CD14-positive monocyte (primary cell): ENCODE data around the gene ABHD3. TPM values are rescaled to one million over a fixed set of nuclear protein-coding genes. Genes with fewer than 3 reads are reported as not detected.
A peak's percentile ranks its signal among the peaks of the same experiment; 100 is the strongest.
"Not testable (repeated sequence)": the region's sequence is repeated elsewhere in the genome, so short reads cannot be mapped to it uniquely, and the experiment has no call there.

Experiments used
- DNase-seq, 3 donors: peaks; one replicate each; pipeline ENCODE4 v3.0.0-alpha.2; 2011 to 2022
- H2AFZ ChIP-seq: 2 replicates; pipeline ENCODE4 v1.6.0; 2012; ENCODE audit warnings: mild to moderate bottlenecking, low read depth, low read length, inconsistent platforms; ENCODE audit not compliant: insufficient read depth, poor library complexity, severe bottlenecking
- H3K27ac ChIP-seq, 2 donors: 1 replicate in 1 of 2; 2 replicates in 1 of 2; pipeline ENCODE4 v1.5.1; 2012 to 2013; ENCODE audit warnings: low read length in 2 of 2, control low read depth in 1 of 2, inconsistent platforms in 1 of 2, low read depth in 1 of 2, mild to moderate bottlenecking in 1 of 2
- H3K27me3 ChIP-seq, 2 donors: one replicate each; pipeline versions ENCODE4 v1.6.0 to v1.6.1; 2011 to 2013; ENCODE audit warnings: low read length in 2 of 2; ENCODE audit not compliant: control insufficient read depth in 2 of 2, insufficient read depth in 2 of 2
- H3K36me3 ChIP-seq, 2 donors: replicated peaks in 1 of 2; 1 replicate in 1 of 2; 2 replicates in 1 of 2; pipeline versions ENCODE4 v1.5.1 to v1.6.1; 2012 to 2013; ENCODE audit warnings: low read length in 2 of 2, control low read depth in 1 of 2, inconsistent platforms in 1 of 2, mild to moderate bottlenecking in 1 of 2; ENCODE audit not compliant: insufficient read depth in 2 of 2, control insufficient read depth in 1 of 2
- H3K4me1 ChIP-seq, 2 donors: 1 replicate in 1 of 2; 2 replicates in 1 of 2; pipeline versions ENCODE4 v1.5.1 to v1.6.1; 2012 to 2013; ENCODE audit warnings: low read length in 2 of 2, control low read depth in 1 of 2, inconsistent platforms in 1 of 2, mild to moderate bottlenecking in 1 of 2, moderate library complexity in 1 of 2; ENCODE audit not compliant: insufficient read depth in 2 of 2, control insufficient read depth in 1 of 2
- H3K4me2 ChIP-seq: replicated peaks from 2 replicates; pipeline ENCODE3; 2012; ENCODE audit warnings: low read length, moderate library complexity, mild to moderate bottlenecking; ENCODE audit not compliant: poor library complexity, severe bottlenecking; ENCODE audit errors: extremely low read depth
- H3K4me3 ChIP-seq, 3 experiments: fragments of 200-600 bp in 1 of 3; sonication (generic) in 1 of 3; replicated peaks in 1 of 3; 1 replicate in 2 of 3; 2 replicates in 1 of 3; pipeline ENCODE4 v1.5.1; 2011 to 2013; ENCODE audit warnings: low read length in 3 of 3, mild to moderate bottlenecking in 3 of 3, control low read depth in 2 of 3, low read depth in 2 of 3, inconsistent platforms in 1 of 3, moderate library complexity in 1 of 3
- H3K79me2 ChIP-seq: 2 replicates; pipeline ENCODE4 v1.6.0; 2012; ENCODE audit warnings: mild to moderate bottlenecking, control low read depth, inconsistent platforms, low read length, moderate library complexity; ENCODE audit not compliant: insufficient read depth
- H3K9ac ChIP-seq: 2 replicates; pipeline ENCODE4 v1.6.0; 2017; ENCODE audit warnings: low read length, mild to moderate bottlenecking; ENCODE audit not compliant: insufficient read depth, poor library complexity, severe bottlenecking
- H3K9me3 ChIP-seq, 2 donors: replicated peaks in 1 of 2; 1 replicate in 1 of 2; 2 replicates in 1 of 2; pipeline versions ENCODE4 v1.5.1 to v1.6.1; 2012 to 2013; ENCODE audit warnings: low read length in 2 of 2, control low read depth in 1 of 2; ENCODE audit not compliant: control insufficient read depth in 1 of 2, insufficient read depth in 1 of 2
- H4K20me1 ChIP-seq: 2 replicates; pipeline ENCODE4 v1.6.0; 2012; ENCODE audit warnings: mild to moderate bottlenecking, low read length, control low read depth, moderate library complexity; ENCODE audit not compliant: insufficient read depth
- H3K27ac Mint-ChIP-seq, 7 donors: one replicate each; pipeline ENCODE4 v1.8.0; 2020; ENCODE audit warnings: mild to moderate bottlenecking in 7 of 7, mixed read lengths in 7 of 7, moderate library complexity in 6 of 7, inconsistent platforms in 2 of 7
- H3K27me3 Mint-ChIP-seq, 3 donors: one replicate each; pipeline ENCODE4 v1.8.0; 2021 to 2022; ENCODE audit warnings: low read depth in 3 of 3, mild to moderate bottlenecking in 3 of 3, mixed read lengths in 3 of 3, moderate library complexity in 3 of 3, inconsistent platforms in 1 of 3
- H3K36me3 Mint-ChIP-seq, 2 donors: one replicate each; pipeline ENCODE4 v1.8.0; 2020; ENCODE audit warnings: mixed read lengths in 2 of 2, inconsistent platforms in 1 of 2, mild to moderate bottlenecking in 1 of 2
- H3K4me1 Mint-ChIP-seq: one replicate; pipeline ENCODE4 v1.8.0; 2020; ENCODE audit warnings: mild to moderate bottlenecking, mixed read lengths
- H3K4me3 Mint-ChIP-seq, 2 donors: one replicate each; pipeline ENCODE4 v1.8.0; 2020; ENCODE audit warnings: mild to moderate bottlenecking in 2 of 2, mixed read lengths in 2 of 2, moderate library complexity in 1 of 2
- H3K9me3 Mint-ChIP-seq, 7 donors: one replicate each; pipeline ENCODE4 v1.8.0; 2020 to 2022; ENCODE audit warnings: mixed read lengths in 7 of 7, mild to moderate bottlenecking in 6 of 7, moderate library complexity in 6 of 7, inconsistent platforms in 2 of 7
- CTCF ChIP-seq: fragments of 200-600 bp; IDR thresholded peaks from one replicate; pipeline ENCODE4 v1.8.0; 2022; ENCODE audit warnings: antibody characterized with exemption, mild to moderate bottlenecking
- WGBS: methylation state at CpG from one replicate; pipeline ENCODE4 v1.1.5; 2013; ENCODE audit warnings: missing lambda C conversion rate; ENCODE audit not compliant: insufficient coverage; 5-methylcytosine and 5-hydroxymethylcytosine counted together
- intact Hi-C, 2 donors: fragments of 100-400 bp; cut with micrococcal nuclease; formaldehyde crosslinking; loops; one replicate each; pipeline versions ENCODE4 v1.15.0 to v1.15.1; 2023
- polyA plus RNA-seq, 3 donors: library from polyadenylated mRNA; depleted of rRNA in 1 of 3; unstranded in 2 of 3; stranded (reverse) in 1 of 3; fragments of 300-500 nt in 2 of 3; fragments of >200 nt in 1 of 3; fragmentation: Illumina TruSeq in 2 of 3; gene quantifications; 1 replicate in 2 of 3; 2 replicates in 1 of 3; pipeline ENCODE4 v1.2.3, GENCODE V29; 2012 to 2021

The ABHD3 gene
- polyA plus RNA-seq, 3 donors: 24.6 to 63.6 (median 42.0) TPM

DNA sequence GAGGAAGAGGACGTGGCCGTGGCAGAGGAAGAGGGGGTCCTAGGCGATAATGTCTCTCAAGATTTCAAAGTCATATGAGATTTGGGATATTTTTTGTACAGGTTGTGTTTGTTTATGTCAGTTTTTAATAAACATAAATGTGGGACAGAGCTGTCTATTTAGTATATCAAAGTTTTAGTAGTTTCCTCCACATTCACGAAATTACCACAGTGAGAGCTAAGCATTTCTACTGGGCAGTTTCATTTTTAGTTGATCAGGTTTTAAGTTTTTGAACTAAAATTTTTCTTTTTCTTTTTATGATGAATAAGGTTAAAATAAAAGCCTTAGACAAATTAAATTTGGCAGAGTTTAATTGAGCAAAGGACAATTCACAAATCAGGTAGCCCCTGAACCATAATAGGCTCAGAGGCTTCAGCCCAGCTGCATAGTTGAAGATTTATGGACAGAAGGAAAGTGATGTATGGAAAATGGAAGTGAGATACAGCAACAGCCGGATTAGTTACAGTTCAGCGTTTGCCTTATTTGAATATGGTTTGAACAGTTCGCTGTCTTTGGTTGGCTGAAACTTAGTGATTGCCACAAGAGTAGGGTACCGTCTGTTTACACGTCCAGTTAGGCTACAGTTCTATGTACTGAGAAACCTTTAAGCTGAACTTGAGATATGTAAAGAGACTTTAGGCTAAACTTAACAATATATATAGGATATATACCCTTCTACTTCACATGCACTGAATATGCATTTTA, 75.3 kb downstream of the ABHD3 start:
- DNase-seq: no peak
- Histone ChIP-seq H3K9ac (no peak overlapping the region), H3K4me3 (no peak overlapping the region), H3K4me1 (no peaks in the 10 kb centered on the region), H4K20me1 (peaks cover 3% of the 10 kb centered on the region), H3K4me2 (no peak overlapping the region), H3K79me2 (peaks cover 19% of the 10 kb centered on the region), H3K9me3 (no peaks in the 10 kb centered on the region), H2AFZ (no peak overlapping the region), H3K27ac (no peak overlapping the region), H3K27me3 (no peaks in the 10 kb centered on the region), H3K36me3 (peaks cover 62 to 85% of the 10 kb centered on the region in 2 donors)
- Mint-ChIP-seq H3K27ac (peak overlapping the region in 5 of 7 donors; percentile 22 to 82 (median 47)), H3K9me3 (peaks cover 0 to 2% (median 0%) of the 10 kb centered on the region in 7 donors), H3K27me3 (no peaks in the 10 kb centered on the region), H3K4me3 (no peak overlapping the region), H3K36me3 (peaks cover 48 to 86% of the 10 kb centered on the region in 2 donors), H3K4me1 (no peaks in the 10 kb centered on the region)
- WGBS: 79% methylated on average over 6 of the region's 9 CpGs
- TF ChIP-seq CTCF: no peak
- intact Hi-C loops: no loop called here

DNA sequence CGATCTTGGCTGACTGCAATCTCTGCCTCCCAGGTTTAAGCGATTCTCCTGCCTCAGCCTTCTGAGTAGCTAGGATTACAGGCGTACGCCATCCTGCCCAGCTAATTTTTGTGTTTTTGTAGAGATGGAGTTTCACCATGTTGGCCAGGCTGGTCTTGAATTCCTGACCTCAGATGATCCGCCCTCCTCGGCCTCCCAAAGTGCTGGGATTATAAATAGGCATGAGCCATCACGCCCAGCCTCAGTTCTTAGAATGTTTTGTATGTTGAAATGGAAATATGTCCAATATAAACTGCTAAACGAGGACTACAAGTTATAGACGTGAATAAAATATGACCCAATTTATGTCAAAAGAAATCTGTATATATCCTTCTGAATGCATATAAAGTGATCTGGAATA, 82.9 kb downstream of the ABHD3 start:
- H3K4me2 ChIP-seq, DNase-seq, H3K9me3 Mint-ChIP-seq, H3K27me3 Mint-ChIP-seq, H3K9ac ChIP-seq, H2AFZ ChIP-seq, H3K9me3 ChIP-seq, H3K4me3 ChIP-seq, H3K27ac ChIP-seq, H3K4me1 ChIP-seq, H3K27me3 ChIP-seq, H3K4me1 Mint-ChIP-seq, H3K4me3 Mint-ChIP-seq: not testable (repeated sequence)
- Mint-ChIP-seq H3K27ac (peak overlapping the region in 2 of 7 donors; percentile 33 to 57), H3K36me3 (peaks cover 41 to 76% of the 10 kb centered on the region in 2 donors)
- Histone ChIP-seq H3K36me3 (peaks cover 39 to 60% of the 10 kb centered on the region in 2 donors), H4K20me1 (peaks cover 36% of the 10 kb centered on the region), H3K79me2 (peaks cover 85% of the 10 kb centered on the region)
- WGBS: 100% methylated on average over 4 of the region's 9 CpGs
- intact Hi-C loops: loop anchor here in 1 of 2 donors (2.0 kb wide), 1 partner anchor 45 kb away; no protein-coding TSS in a partner anchor
